ENCODE data around the gene SCAF4.

- no peak for TF ChIP-seq POLR2A (IDR thresholded peaks at IDR 0.05; ENCODE audit: control extremely low read depth in 1 of 2, low read depth in 2 of 2, low read length in 2 of 2)
- TF ChIP-seq EZH2 (IDR thresholded peaks at IDR 0.05; ENCODE audit: low read depth, low read length, severe bottlenecking): no peak
- no peak for TF ChIP-seq EGR1 (IDR thresholded peaks at IDR 0.05; ENCODE audit: borderline replicate concordance, low read depth, low read length)
These were observed 25.4 kb downstream of the SCAF4 start for GRCh38 chr21:31706562-31706961.
